GM20000 (cell line): ENCODE results near the gene HIBCH.
"Not testable (repeated sequence)": the region's sequence is repeated elsewhere in the genome, so short reads cannot be mapped to it uniquely, and the experiment has no call there.

Experiments
- DNase-seq: peaks from one replicate; pipeline ENCODE4 v3.0.0; 2012; ENCODE audit warnings: low spot score
- TF ChIP-seq, protein P1 (sequence below): IDR thresholded peaks from 2 replicates; pipeline ENCODE4 v1.5.1; 2012; ENCODE audit warnings: mild to moderate bottlenecking, control low read depth; ENCODE audit errors: extremely low read depth, missing control alignments

Gene HIBCH

DNA sequence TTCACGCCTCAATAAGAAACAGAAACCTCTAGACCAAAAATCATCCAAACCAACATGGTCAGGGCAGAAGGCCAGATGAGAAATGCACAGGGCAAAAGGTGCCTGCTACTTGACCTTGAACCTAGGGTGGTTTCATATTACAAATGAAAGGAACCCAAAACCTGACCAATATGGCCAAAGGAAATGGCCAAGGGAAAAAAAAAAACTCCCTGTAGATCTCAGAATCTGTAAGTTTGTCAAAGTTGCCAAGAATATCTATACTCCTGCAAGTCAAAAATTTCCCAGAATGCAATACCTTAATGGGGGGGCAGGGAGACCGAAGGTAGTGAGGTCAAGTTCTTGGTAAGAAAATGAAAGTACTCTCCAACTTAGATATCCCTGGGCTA lies 47.2 kb downstream of the HIBCH start:
- no peak for DNase-seq
- TF ChIP-seq, protein P1, sequence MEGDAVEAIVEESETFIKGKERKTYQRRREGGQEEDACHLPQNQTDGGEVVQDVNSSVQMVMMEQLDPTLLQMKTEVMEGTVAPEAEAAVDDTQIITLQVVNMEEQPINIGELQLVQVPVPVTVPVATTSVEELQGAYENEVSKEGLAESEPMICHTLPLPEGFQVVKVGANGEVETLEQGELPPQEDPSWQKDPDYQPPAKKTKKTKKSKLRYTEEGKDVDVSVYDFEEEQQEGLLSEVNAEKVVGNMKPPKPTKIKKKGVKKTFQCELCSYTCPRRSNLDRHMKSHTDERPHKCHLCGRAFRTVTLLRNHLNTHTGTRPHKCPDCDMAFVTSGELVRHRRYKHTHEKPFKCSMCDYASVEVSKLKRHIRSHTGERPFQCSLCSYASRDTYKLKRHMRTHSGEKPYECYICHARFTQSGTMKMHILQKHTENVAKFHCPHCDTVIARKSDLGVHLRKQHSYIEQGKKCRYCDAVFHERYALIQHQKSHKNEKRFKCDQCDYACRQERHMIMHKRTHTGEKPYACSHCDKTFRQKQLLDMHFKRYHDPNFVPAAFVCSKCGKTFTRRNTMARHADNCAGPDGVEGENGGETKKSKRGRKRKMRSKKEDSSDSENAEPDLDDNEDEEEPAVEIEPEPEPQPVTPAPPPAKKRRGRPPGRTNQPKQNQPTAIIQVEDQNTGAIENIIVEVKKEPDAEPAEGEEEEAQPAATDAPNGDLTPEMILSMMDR = no peak

DNA sequence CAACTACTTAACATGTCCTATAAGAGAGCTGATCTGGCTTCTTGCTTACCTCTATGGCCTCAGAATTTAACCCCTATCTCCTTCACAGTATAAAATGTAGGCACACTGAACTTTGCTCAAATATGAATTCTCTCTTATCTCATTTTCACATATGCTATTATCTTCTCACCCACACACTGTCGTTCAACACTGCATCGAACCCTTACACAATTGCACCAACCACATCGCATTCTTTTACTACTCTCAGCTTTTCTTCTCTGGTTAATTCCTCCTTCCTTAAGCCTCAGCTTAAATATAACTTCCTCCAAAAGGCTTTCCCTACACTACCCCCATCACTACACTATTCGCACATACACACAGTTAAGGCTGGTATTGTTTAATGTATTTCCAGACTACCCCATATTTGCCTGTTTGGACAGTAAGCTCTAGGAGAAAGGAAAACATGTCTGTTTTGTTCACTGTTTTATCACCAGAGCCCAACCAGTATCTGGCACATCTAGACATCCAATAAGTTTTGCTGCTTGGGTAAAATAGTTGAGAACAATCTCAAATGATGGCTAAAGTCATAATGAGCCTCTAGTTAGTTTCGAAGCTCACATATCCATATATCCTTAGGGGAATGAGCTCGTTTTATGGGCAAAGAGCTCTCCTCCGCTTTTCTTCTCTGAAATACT lies 47.7 kb downstream of the HIBCH start:
- no peak for DNase-seq

DNA sequence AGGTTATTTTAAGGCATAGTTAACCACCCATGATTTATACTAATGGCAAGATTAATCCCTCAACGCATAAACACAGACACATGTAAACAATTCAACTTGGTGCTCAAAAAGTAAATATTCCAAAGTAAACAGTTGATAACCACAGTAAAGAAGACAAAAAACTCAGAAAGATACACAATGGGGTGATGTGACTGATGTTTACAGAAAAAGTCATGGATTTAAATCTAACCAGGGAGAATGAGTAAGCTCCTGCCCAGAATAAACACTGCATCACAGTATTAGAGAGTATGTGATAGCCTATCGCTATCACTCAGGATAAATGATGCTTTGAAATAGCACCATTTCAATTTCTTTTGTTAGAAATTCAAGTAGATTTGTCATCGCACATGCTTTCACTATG lies 49.3 kb downstream of the HIBCH start:
- TF ChIP-seq, protein P1 = no peak
- DNase-seq = no peak

More for the DNA sequence above, 47.7 kb downstream of the HIBCH start:
- TF ChIP-seq, protein P1 = no peak

DNA sequence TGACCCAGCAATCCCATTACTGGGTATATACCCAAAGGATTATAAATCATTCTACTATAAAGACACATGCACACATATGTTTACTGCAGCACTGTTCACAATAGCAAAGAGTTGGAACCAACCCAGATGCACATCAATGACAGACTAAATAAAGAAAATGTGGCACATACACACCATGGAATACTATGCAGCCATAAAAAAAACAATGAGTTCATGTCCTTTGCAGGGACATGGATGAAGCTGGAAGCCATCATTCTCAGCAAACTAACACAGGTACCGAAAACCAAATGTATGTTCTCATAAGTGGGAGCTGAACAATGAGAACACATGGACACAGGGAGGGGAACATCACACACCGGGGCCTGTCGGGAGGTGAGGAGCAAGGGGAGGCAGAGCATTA lies 49.9 kb downstream of the HIBCH start:
- DNase-seq = not testable (repeated sequence)

DNA sequence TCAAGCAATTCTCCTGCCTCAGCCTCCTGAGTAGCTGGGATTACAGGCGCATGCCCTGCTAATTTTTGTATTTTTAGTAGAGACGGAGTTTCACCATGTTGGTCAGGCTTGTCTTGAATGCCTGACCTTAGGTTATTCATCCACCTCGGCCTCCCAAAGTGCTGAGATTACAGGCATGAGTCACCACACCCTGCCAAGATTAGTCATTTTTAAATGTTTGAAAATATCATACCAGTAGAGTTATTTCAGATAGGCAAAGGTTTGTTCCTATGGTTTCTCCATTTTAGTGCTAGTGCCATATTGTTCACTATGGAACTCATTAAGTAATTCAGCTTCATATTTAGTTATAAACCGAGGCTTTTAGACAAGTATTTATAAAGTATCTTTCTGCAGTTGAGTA lies 52.3 kb downstream of the HIBCH start:
- TF ChIP-seq, protein P1 = no peak
- DNase-seq = no peak

DNA sequence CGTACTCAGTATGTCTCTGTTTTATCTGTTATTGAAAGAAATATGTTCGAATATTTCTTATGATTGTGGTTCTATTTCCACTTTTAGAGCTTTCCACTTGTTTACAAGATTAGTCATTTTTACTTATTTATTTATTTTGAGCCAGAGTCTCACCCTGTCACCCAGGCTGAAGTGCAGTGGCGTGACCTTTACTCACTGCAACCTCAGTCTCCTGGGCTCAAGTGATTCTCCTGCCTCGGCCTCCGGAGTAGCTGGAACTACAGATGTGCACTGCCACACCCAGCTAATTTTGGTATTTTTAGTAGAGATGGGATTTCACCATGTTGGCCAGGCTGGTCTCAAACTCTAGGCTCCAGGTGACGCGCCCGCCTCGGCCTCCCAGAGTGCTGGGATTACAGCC lies 53.3 kb downstream of the HIBCH start:
- TF ChIP-seq, protein P1 = no peak
- no peak for DNase-seq

DNA sequence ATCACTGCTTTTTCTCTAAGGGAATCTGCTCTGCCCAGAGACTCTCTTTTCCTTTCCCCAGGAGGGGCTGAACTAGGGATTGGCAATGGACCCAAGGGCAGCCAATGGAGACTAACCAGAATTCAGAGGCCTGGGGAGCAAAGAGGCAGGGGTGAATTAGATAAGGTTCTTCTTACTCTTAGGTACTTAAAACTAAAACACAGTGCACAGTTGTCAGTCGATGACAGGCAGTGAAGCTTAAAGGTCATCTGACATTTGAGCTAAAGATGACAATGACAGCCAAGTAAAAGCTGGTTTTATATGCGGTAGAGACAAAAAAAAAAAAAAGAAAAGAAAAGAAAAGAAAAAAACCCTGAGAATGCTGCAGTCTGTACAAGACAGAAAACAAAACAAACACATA lies 57.8 kb downstream of the HIBCH start:
- TF ChIP-seq, protein P1 = no peak
- no peak for DNase-seq

DNA sequence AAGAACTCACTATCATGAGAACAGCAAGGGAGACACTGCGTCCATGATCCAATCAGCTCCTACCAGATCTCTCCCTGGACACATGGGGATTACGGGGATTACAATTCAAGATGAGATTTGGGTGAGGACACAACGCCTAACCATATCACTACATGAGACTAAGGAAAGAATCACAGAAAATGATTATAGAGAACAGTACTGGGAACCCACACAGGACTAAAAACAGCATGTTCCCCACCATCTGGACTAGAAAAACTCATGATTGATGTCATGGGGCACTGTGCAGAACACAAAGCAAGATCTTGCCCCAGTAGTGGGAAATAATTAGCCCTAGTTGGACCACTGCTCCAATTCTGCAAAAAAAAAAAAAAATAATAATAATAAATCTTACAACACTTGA lies 63.5 kb downstream of the HIBCH start:
- DNase-seq = no peak
- TF ChIP-seq, protein P1 = no peak
